ENCODE results near the gene ACOX1. TPM values are rescaled to one million over a fixed set of nuclear protein-coding genes. Genes with fewer than 3 reads are reported as not detected.
A peak's percentile ranks its signal among the peaks of the same experiment; 100 is the strongest.

Gene ACOX1
- total RNA-seq, 6 donors from 2014 or later, result 33.2 to 84.2 (median 57.4) TPM

DNA sequence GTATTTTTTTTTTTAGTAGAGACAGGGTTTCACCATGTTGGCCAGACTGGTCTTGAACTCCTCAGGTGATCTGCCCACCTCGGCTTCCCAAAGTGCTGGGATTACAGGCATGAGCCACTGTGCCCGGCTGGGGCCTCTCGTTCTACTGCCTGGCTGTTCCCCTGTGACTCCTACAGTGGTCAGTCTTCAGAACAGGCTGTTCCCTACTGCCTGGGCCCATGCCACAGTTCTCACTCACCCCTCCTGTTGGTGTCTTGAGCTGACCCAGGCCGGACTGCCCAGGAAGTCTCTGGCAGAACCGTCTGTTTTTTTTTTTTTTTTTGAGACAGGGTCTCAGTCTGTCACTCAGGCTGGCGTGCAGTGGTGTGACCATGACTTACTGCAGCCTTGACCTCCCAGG is 24.9 kb upstream of the ACOX1 start:
- DNase-seq (no peak), ATAC-seq (ENCODE audit: low FRiP score in 2 of 2) (no peak)
- H3K4me3 ChIP-seq, result no peak overlapping the region
- WGBS, 2 donors, result 74 to 82% methylated on average over 6 of the region's 6 CpGs
- peaks cover 0 to 28% (median 8%) of the 10 kb centered on the region in 4 donors for H3K36me3 ChIP-seq
- no peaks in the 10 kb centered on the region for H3K27me3 ChIP-seq
- TF ChIP-seq POLR2A (IDR thresholded peaks at IDR 0.05), result no peak
- TF ChIP-seq, protein P1, sequence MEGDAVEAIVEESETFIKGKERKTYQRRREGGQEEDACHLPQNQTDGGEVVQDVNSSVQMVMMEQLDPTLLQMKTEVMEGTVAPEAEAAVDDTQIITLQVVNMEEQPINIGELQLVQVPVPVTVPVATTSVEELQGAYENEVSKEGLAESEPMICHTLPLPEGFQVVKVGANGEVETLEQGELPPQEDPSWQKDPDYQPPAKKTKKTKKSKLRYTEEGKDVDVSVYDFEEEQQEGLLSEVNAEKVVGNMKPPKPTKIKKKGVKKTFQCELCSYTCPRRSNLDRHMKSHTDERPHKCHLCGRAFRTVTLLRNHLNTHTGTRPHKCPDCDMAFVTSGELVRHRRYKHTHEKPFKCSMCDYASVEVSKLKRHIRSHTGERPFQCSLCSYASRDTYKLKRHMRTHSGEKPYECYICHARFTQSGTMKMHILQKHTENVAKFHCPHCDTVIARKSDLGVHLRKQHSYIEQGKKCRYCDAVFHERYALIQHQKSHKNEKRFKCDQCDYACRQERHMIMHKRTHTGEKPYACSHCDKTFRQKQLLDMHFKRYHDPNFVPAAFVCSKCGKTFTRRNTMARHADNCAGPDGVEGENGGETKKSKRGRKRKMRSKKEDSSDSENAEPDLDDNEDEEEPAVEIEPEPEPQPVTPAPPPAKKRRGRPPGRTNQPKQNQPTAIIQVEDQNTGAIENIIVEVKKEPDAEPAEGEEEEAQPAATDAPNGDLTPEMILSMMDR (IDR thresholded peaks at IDR 0.05), result no peak
- TF ChIP-seq EP300 (IDR thresholded peaks at IDR 0.05), result no peak
- no peak for TF ChIP-seq POLR2AphosphoS5 (IDR thresholded peaks at IDR 0.05)
- peak overlapping the region; percentile 9 to 61 (median 36) for H3K27ac ChIP-seq
- H3K4me1 ChIP-seq, result peaks cover 0 to 14% (median 7%) of the 10 kb centered on the region in 4 donors
- no peaks in the 10 kb centered on the region for H3K9me3 ChIP-seq

GRCh38 chr17:76002100-76002499 is 23.1 kb upstream of the ACOX1 start:
- peaks cover 0 to 28% (median 7%) of the 10 kb centered on the region in 4 donors for H3K36me3 ChIP-seq
- ATAC-seq (ENCODE audit: low FRiP score in 2 of 2), result no peak
- DNase-seq, result no peak
- no peaks in the 10 kb centered on the region for H3K27me3 ChIP-seq
- no peak overlapping the region for H3K4me3 ChIP-seq
- no peak overlapping the region for H3K27ac ChIP-seq
- TF ChIP-seq, protein P1 (IDR thresholded peaks at IDR 0.05), result no peak
- TF ChIP-seq POLR2A (IDR thresholded peaks at IDR 0.05) (no peak), POLR2AphosphoS5 (IDR thresholded peaks at IDR 0.05) (no peak), EP300 (IDR thresholded peaks at IDR 0.05) (no peak)
- no peaks in the 10 kb centered on the region for H3K9me3 ChIP-seq
- 88 to 96% methylated on average over 5 to 12 of the region's 12 CpGs for WGBS, 2 donors
- H3K4me1 ChIP-seq, result peaks cover 8 to 27% (median 17%) of the 10 kb centered on the region in 4 donors

- Histone ChIP-seq H3K27ac (peak within 1 kb of the TSS in 3 of 4 donors; percentile 3 to 20 (median 4)), H3K27me3 (no peaks in the 10 kb centered on the region), H3K4me3 (no peak within 1 kb of the TSS), H3K4me1 (peaks cover 17 to 32% (median 22%) of the 10 kb centered on the region in 4 donors), H3K36me3 (peaks cover 0 to 24% (median 4%) of the 10 kb centered on the region in 4 donors), H3K9me3 (no peaks in the 10 kb centered on the region)
- 92 to 98% methylated on average over 6 to 21 of the region's 21 CpGs for WGBS, 2 donors
- DNase-seq, result no peak
- no peak for TF ChIP-seq POLR2AphosphoS5 (IDR thresholded peaks at IDR 0.05)
- TF ChIP-seq, protein P1 (IDR thresholded peaks at IDR 0.05), result peak in 1 of 6 experiments; percentile 2
- ATAC-seq (ENCODE audit: low FRiP score in 2 of 2), result no peak
Measured at GRCh38 chr17:76000755-76001521, 22.0 kb upstream of the ACOX1 start, which contains the start of gene CDK3. TSS of gene CDK3 (plus strand) at chr17:76000855. CDS start at chr17:76001426, 571 bp downstream.

- ATAC-seq (ENCODE audit: low FRiP score in 2 of 2) (peak; percentile 38 to 52), DNase-seq (peak; percentile 55 to 94)
- 68 to 73% methylated on average over 22 to 31 of the region's 31 CpGs for whole genome bisulfite sequencing, 2 donors
- Histone ChIP-seq H3K27ac (peak overlapping the region in 3 of 4 donors; percentile 3 to 20 (median 4)), H3K36me3 (peaks cover 0 to 24% (median 7%) of the 10 kb centered on the region in 4 donors), H3K4me1 (peaks cover 17 to 32% (median 22%) of the 10 kb centered on the region in 4 donors), H3K4me3 (no peak overlapping the region), H3K9me3 (no peaks in the 10 kb centered on the region), H3K27me3 (no peaks in the 10 kb centered on the region)
- TF ChIP-seq POLR2AphosphoS5 (IDR thresholded peaks at IDR 0.05), result no peak
- TF ChIP-seq, protein P1 (IDR thresholded peaks at IDR 0.05), result peak; percentile 32 to 74 (median 56)
Measured at GRCh38 chr17:76000016-76000754, 21.2 kb upstream of the ACOX1 start.

Measured in upper lobe of left lung (tissue), 6 donors.